HepG2 (cell line): ENCODE data around the gene DHRS4L2. TPM values are rescaled to one million over a fixed set of nuclear protein-coding genes. Genes with fewer than 3 reads are reported as not detected.

Experiments
- ETV5 ChIP-seq: IDR thresholded peaks from 2 replicates; pipeline ENCODE4 v1.6.1; 2018; ENCODE audit warnings: missing biosample characterization, missing genetic modification reagents, inconsistent platforms, borderline replicate concordance
- FOXA1 ChIP-seq, 2 experiments: fragments of 450-650 bp in 1 of 2; sonication (generic) in 1 of 2; formaldehyde crosslinking in 1 of 2; IDR thresholded peaks; 2 replicates each; pipeline versions ENCODE4 v1.4.0 to v1.6.1; 2016 to 2020; ENCODE audit warnings: missing genetic modification reagents in 1 of 2
- IRX3 ChIP-seq: sonication (generic); formaldehyde crosslinking; IDR thresholded peaks from 2 replicates; pipeline ENCODE4 v1.8.1; 2023; ENCODE audit warnings: mild to moderate bottlenecking, low read depth, missing genetic modification reagents, borderline replicate concordance
- MED8 ChIP-seq: sonication (generic); formaldehyde crosslinking; IDR thresholded peaks from 2 replicates; pipeline ENCODE4 v1.8.1; 2023; ENCODE audit warnings: mild to moderate bottlenecking, missing genetic modification reagents; ENCODE audit not compliant: insufficient replicate concordance
- NR2C2 ChIP-seq: sonication (generic); formaldehyde crosslinking; IDR thresholded peaks from 2 replicates; pipeline ENCODE4 v1.4.0; 2020; ENCODE audit warnings: missing genetic modification reagents, mild to moderate bottlenecking, moderate library complexity, borderline replicate concordance
- PTBP1 ChIP-seq: fragments of 200-400 bp; formaldehyde crosslinking; IDR thresholded peaks from 2 replicates; pipeline ENCODE4 v1.6.1; 2018; ENCODE audit warnings: low read length, low read depth; ENCODE audit not compliant: poor library complexity, severe bottlenecking
- REL ChIP-seq: sonication (generic); formaldehyde crosslinking; conservative IDR thresholded peaks from 2 replicates; pipeline ENCODE4 v1.8.0; 2022; ENCODE audit warnings: mild to moderate bottlenecking, missing genetic modification reagents, moderate library complexity
- RXRA ChIP-seq: sonication (generic); formaldehyde crosslinking; IDR thresholded peaks from 2 replicates; pipeline ENCODE4 v1.5.1; 2020; ENCODE audit warnings: missing genetic modification reagents
- SALL1 ChIP-seq: sonication (generic); formaldehyde crosslinking; IDR thresholded peaks from 2 replicates; pipeline ENCODE4 v1.8.0; 2022; ENCODE audit warnings: mild to moderate bottlenecking, missing genetic modification reagents
- SMYD3 ChIP-seq: sonication (generic); formaldehyde crosslinking; IDR thresholded peaks from 2 replicates; pipeline ENCODE4 v1.8.1; 2023; ENCODE audit warnings: mild to moderate bottlenecking, missing genetic modification reagents
- TBL1XR1 ChIP-seq: fragments of 150-350 bp; IDR thresholded peaks from 2 replicates; pipeline ENCODE4 v1.6.1; 2014; ENCODE audit warnings: borderline replicate concordance, low read length; ENCODE audit not compliant: partially characterized antibody
- ZNF180 ChIP-seq: sonication (generic); formaldehyde crosslinking; IDR thresholded peaks from 2 replicates; pipeline ENCODE4 v1.4.0; 2020; ENCODE audit warnings: low read depth, missing genetic modification reagents, borderline replicate concordance
- ZNF430 ChIP-seq: sonication (generic); formaldehyde crosslinking; IDR thresholded peaks from 2 replicates; pipeline ENCODE4 v1.9.0; 2021; ENCODE audit warnings: mild to moderate bottlenecking, missing genetic modification reagents
- ZNF776 ChIP-seq: sonication (generic); formaldehyde crosslinking; IDR thresholded peaks from 2 replicates; pipeline ENCODE4 v1.4.0; 2020; ENCODE audit warnings: mild to moderate bottlenecking, missing genetic modification reagents
- polyA plus RNA-seq, 8 experiments: library from polyadenylated mRNA; depleted of rRNA in 3 of 8; stranded (reverse) in 7 of 8; unstranded in 1 of 8; fragments of >200 nt; fragmentation: Illumina TruSeq in 4 of 8; extraction: Trizol in 4 of 8; gene quantifications; 2 replicates each; pipeline versions ENCODE4 v1.2.1 to v1.2.3, GENCODE V29; 2011 to 2016; ENCODE audit warnings: low read depth in 4 of 8, missing spikeins in 1 of 8, mixed read lengths in 1 of 8; ENCODE audit not compliant: insufficient read depth in 1 of 8
- total RNA-seq, 5 experiments: library from RNA; depleted of rRNA; stranded (reverse); fragments of >200 nt; fragmentation: Illumina TruSeq; extraction: Trizol; gene quantifications; 2 replicates each; pipeline ENCODE4 v1.2.3, GENCODE V29; 2016; ENCODE audit warnings: low read depth in 1 of 5
- TF ChIP-seq, protein P1 (sequence below): sonication (generic); formaldehyde crosslinking; IDR thresholded peaks from 2 replicates; pipeline ENCODE4 v1.4.0; 2020; ENCODE audit warnings: mild to moderate bottlenecking, missing genetic modification reagents
- TF ChIP-seq, protein P2 (sequence below): sonication (generic); formaldehyde crosslinking; IDR thresholded peaks from 2 replicates; pipeline ENCODE4 v1.4.0; 2020; ENCODE audit warnings: missing genetic modification reagents, borderline replicate concordance

DHRS4L2 gene
- total and polyA plus RNA-seq, 2 of the 13 experiments (the other 11 are each of a cell fraction or from before 2014, with no cell fraction given): 24.7 to 38.2 TPM

DNA sequence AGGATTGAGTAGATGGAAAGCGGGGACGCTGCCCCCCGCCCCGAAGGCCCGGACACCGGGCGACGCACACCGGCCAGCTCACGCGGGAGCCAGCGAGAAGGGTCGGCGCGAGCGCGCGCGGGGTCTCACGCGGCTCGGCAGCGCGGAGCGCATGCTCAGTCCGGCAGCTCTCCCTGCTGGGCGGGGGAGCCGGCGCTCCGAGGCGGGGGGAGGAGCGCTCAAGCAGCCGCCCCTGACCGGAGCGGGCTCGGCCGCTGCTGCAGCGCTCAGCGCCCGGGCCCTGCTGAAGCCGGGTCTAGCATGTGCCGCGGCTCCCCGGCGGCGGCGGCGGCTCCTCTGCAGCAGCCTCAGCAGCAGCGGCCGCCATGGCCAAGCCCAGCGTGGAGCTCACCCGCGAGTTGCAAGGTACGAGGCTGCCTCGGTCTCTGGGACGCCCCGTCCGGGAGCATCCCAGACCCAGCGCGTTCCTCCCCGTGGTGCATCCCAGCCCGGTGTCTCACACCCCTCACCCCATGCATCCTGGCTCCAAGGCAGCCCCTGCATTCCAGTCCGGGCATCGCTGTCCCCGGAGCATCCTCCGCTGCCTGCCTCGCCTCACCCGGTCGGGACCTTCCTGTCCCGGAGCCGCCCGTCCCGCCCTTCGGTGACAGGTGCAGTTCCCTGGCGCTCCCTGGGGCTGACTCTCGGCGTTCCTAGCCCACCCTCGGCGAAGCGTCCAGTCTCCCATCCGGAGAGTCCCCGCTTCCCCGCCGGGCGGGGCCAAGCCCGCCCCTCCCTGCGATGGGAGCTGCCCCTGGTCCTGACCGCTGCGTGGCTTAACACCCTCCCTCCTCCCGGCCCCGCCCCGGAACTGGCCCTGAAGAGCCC is 63.3 kb downstream of the DHRS4L2 start, which contains the start of gene CARMIL3 (continued):
- TF ChIP-seq, protein P1, sequence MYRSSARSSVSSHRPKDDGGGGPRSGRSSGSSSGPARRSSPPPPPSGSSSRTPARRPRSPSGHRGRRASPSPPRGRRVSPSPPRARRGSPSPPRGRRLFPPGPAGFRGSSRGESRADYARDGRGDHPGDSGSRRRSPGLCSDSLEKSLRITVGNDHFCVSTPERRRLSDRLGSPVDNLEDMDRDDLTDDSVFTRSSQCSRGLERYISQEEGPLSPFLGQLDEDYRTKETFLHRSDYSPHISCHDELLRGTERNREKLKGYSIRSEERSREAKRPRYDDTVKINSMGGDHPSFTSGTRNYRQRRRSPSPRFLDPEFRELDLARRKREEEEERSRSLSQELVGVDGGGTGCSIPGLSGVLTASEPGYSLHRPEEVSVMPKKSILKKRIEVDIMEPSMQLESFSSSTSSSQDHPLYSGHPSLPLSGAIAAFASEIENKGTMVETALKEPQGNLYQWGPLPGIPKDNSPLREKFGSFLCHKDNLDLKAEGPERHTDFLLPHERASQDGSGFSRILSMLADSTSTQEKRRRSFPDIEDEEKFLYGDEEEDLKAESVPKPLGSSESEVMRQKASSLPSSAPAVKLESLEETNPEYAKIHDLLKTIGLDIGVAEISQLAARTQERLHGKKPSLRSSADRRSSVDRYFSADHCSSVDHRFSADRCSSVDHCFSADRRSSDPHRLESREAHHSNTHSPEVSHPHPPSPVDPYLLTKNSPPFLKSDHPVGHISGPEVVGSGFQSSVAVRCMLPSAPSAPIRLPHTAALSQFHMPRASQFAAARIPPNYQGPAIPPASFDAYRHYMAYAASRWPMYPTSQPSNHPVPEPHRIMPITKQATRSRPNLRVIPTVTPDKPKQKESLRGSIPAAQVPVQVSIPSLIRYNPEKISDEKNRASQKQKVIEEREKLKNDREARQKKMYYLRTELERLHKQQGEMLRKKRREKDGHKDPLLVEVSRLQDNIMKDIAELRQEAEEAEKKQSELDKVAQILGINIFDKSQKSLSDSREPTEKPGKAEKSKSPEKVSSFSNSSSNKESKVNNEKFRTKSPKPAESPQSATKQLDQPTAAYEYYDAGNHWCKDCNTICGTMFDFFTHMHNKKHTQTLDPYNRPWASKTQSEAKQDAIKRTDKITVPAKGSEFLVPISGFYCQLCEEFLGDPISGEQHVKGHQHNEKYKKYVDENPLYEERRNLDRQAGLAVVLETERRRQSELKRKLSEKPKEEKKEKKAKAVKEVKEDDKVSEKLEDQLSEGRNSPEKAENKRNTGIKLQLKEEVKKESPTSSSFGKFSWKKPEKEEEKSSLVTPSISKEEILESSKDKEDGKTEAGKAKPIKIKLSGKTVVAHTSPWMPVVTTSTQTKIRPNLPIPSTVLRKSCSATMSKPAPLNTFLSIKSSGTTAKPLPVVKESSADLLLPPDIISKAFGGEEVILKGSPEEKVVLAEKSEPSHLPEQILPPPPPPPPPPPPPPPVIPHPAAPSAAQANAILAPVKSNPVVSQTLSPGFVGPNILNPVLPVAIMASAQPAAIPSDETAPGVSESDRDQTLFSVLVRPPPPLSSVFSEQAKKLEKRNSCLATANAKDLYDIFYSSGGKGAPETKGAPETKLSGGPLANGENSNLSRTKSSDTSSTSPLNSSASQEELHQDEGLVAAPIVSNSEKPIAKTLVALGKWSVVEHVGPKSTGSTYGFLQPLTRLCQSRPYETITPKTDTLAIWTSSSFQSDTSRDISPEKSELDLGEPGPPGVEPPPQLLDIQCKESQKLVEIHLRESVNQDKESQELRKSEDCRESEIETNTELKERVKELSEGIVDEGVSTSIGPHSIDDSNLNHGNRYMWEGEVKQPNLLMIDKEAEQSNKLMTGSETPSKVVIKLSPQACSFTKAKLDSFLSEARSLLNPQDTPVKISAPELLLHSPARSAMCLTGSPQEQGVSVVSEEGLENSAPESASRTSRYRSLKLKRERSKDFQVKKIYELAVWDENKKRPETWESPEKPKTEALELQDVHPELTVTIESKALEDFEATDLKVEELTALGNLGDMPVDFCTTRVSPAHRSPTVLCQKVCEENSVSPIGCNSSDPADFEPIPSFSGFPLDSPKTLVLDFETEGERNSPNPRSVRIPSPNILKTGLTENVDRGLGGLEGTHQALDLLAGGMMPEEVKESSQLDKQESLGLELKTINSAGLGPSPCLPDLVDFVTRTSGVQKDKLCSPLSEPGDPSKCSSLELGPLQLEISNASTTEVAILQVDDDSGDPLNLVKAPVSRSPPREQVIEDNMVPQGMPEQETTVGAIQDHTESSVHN (CRISPR knock-in tag): no peak
- TF ChIP-seq SMYD3 (no peak), NR2C2 (CRISPR knock-in tag) (no peak), SALL1 (peak; percentile 83), ZNF180 (CRISPR knock-in tag) (peak; percentile 82; the same call in 1 of the 2 replicates), RXRA (CRISPR knock-in tag) (peak; percentile 79), TBL1XR1 (no peak), FOXA1 (IDR thresholded peaks at IDR 0.05) (no peak), FOXA1 (CRISPR knock-in tag; IDR thresholded peaks at IDR 0.05) (0 out of 2 replicates have a peak, but pooled peaks have one; percentile 14), ZNF430 (peak; percentile 43), PTBP1 (no peak), ETV5 (CRISPR knock-in tag) (peak; percentile 89), IRX3 (CRISPR knock-in tag) (peak; percentile 74; the same call in 1 of the 2 replicates), ZNF776 (CRISPR knock-in tag) (peak; percentile 96), MED8 (CRISPR knock-in tag) (no peak), REL (CRISPR knock-in tag) (peak; percentile 90)
- TF ChIP-seq, protein P2, sequence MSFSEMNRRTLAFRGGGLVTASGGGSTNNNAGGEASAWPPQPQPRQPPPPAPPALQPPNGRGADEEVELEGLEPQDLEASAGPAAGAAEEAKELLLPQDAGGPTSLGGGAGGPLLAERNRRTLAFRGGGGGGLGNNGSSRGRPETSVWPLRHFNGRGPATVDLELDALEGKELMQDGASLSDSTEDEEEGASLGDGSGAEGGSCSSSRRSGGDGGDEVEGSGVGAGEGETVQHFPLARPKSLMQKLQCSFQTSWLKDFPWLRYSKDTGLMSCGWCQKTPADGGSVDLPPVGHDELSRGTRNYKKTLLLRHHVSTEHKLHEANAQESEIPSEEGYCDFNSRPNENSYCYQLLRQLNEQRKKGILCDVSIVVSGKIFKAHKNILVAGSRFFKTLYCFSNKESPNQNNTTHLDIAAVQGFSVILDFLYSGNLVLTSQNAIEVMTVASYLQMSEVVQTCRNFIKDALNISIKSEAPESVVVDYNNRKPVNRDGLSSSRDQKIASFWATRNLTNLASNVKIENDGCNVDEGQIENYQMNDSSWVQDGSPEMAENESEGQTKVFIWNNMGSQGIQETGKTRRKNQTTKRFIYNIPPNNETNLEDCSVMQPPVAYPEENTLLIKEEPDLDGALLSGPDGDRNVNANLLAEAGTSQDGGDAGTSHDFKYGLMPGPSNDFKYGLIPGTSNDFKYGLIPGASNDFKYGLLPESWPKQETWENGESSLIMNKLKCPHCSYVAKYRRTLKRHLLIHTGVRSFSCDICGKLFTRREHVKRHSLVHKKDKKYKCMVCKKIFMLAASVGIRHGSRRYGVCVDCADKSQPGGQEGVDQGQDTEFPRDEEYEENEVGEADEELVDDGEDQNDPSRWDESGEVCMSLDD (CRISPR knock-in tag): no peak; the same call in 1 of the 2 replicates
